ENCODE results near the gene ARHGAP23.

- TF ChIP-seq CTCF (IDR thresholded peaks at IDR 0.05 in 8 of 11, conservative IDR thresholded peaks at IDR 0.05 in 3 of 11), result peak in 10 of 11 experiments; percentile 5 to 80 (median 58)
- TF ChIP-seq POLR2A (IDR thresholded peaks at IDR 0.05), result no peak
These were observed 80.9 kb downstream of the ARHGAP23 start for GRCh38 chr17:38508954-38509771.
